SK-N-SH treated with all-trans-retinoic acid at 6 μM for 48 hours (cell line): ENCODE results near the gene EPHB2.

ENCODE experiments used
- ATAC-seq: fragments of 200-7000 bp; cut with Tn5 transposase; 3 replicates; pipeline ENCODE4 v1.9.1; 2020; ENCODE audit warnings: mild to moderate bottlenecking, moderate library complexity
- ARNTL ChIP-seq: fragments of 450-650 bp; formaldehyde crosslinking; IDR thresholded peaks from 2 replicates; pipeline ENCODE4 v1.5.0; 2020; ENCODE audit warnings: low read depth, mild to moderate bottlenecking, moderate library complexity, borderline replicate concordance
- BACH2 ChIP-seq: fragments of 250-450 bp; sonication (Bioruptor Pico); IDR thresholded peaks from 2 replicates; pipeline ENCODE4 v1.9.0; 2021; ENCODE audit warnings: mild to moderate bottlenecking, borderline replicate concordance
- ESRRG ChIP-seq: fragments of 250-450 bp; sonication (Bioruptor Pico); IDR thresholded peaks from 2 replicates; pipeline ENCODE4 v1.6.1; 2021; ENCODE audit warnings: mild to moderate bottlenecking
- GLIS3 ChIP-seq: fragments of 250-450 bp; sonication (Bioruptor Pico); IDR thresholded peaks from 2 replicates; pipeline ENCODE4 v1.5.0; 2020; ENCODE audit warnings: mild to moderate bottlenecking, moderate library complexity
- ISL1 ChIP-seq: fragments of 250-450 bp; sonication (Bioruptor Pico); IDR thresholded peaks from 2 replicates; pipeline ENCODE4 v2.1.2; 2022; ENCODE audit warnings: mild to moderate bottlenecking, moderate library complexity
- OSR1 ChIP-seq: fragments of 250-450 bp; sonication (Bioruptor Pico); IDR thresholded peaks from 2 replicates; pipeline ENCODE4 v1.8.0; 2022; ENCODE audit warnings: moderate library complexity, mild to moderate bottlenecking, inconsistent platforms
- PPARA ChIP-seq: fragments of 250-450 bp; sonication (Bioruptor Pico); IDR thresholded peaks from 2 replicates; pipeline ENCODE4 v1.5.0; 2020; ENCODE audit warnings: mild to moderate bottlenecking, borderline replicate concordance
- RARB ChIP-seq: fragments of 250-450 bp; sonication (Bioruptor Pico); IDR thresholded peaks from 2 replicates; pipeline ENCODE4 v1.8.0; 2021; ENCODE audit warnings: mild to moderate bottlenecking, moderate library complexity
- SNAI2 ChIP-seq: fragments of 250-450 bp; sonication (Bioruptor Pico); IDR thresholded peaks from 2 replicates; pipeline ENCODE4 v1.5.0; 2020; ENCODE audit warnings: mild to moderate bottlenecking, moderate library complexity
- TCF4 ChIP-seq: fragments of 250-450 bp; sonication (Bioruptor Pico); IDR thresholded peaks from 2 replicates; pipeline ENCODE4 v1.8.0; 2021; ENCODE audit warnings: mild to moderate bottlenecking, moderate library complexity, borderline replicate concordance
- TOX ChIP-seq: fragments of 250-450 bp; sonication (Bioruptor Pico); IDR thresholded peaks from 2 replicates; pipeline ENCODE4 v1.8.0; 2021; ENCODE audit warnings: mild to moderate bottlenecking, moderate library complexity, borderline replicate concordance
- ZC3H10 ChIP-seq: fragments of 250-450 bp; sonication (Bioruptor Pico); IDR thresholded peaks from 2 replicates; pipeline ENCODE4 v1.5.1; 2021; ENCODE audit warnings: mild to moderate bottlenecking, moderate library complexity
- ZFP30 ChIP-seq: fragments of 450-650 bp; formaldehyde crosslinking; IDR thresholded peaks from 2 replicates; pipeline ENCODE4 v1.5.0; 2022; ENCODE audit warnings: mild to moderate bottlenecking, moderate library complexity
- ZNF565 ChIP-seq: fragments of 450-650 bp; formaldehyde crosslinking; conservative IDR thresholded peaks from 2 replicates; pipeline ENCODE4 v1.5.0; 2020; ENCODE audit warnings: low read depth, mild to moderate bottlenecking, moderate library complexity
- ZNF70 ChIP-seq: fragments of 450-650 bp; formaldehyde crosslinking; IDR thresholded peaks from 2 replicates; pipeline ENCODE4 v1.5.0; 2020; ENCODE audit warnings: mild to moderate bottlenecking, moderate library complexity
- ZNF8 ChIP-seq: fragments of 450-650 bp; formaldehyde crosslinking; IDR thresholded peaks from 2 replicates; pipeline ENCODE4 v1.5.0; 2020; ENCODE audit warnings: mild to moderate bottlenecking, moderate library complexity
- TF ChIP-seq, protein P1 (sequence below): fragments of 250-450 bp; sonication (Bioruptor Pico); IDR thresholded peaks from 2 replicates; pipeline ENCODE4 v1.8.0; 2020; ENCODE audit warnings: mild to moderate bottlenecking, moderate library complexity, borderline replicate concordance
- TF ChIP-seq, protein P2 (sequence below): fragments of 250-450 bp; sonication (Bioruptor Pico); IDR thresholded peaks from 2 replicates; pipeline ENCODE4 v1.5.1; 2020; ENCODE audit warnings: low read depth, mild to moderate bottlenecking, moderate library complexity
- TF ChIP-seq, protein P3 (sequence below): fragments of 250-450 bp; sonication (Bioruptor Pico); IDR thresholded peaks from 2 replicates; pipeline ENCODE4 v1.8.0; 2021; ENCODE audit warnings: low read depth, mild to moderate bottlenecking, moderate library complexity, borderline replicate concordance
- TF ChIP-seq, protein P4 (sequence below): fragments of 250-450 bp; sonication (Bioruptor Pico); IDR thresholded peaks from 2 replicates; pipeline ENCODE4 v1.5.0; 2020; ENCODE audit warnings: mild to moderate bottlenecking, moderate library complexity
- TF ChIP-seq, protein P5 (sequence below): fragments of 250-450 bp; sonication (Bioruptor Pico); IDR thresholded peaks from 2 replicates; pipeline ENCODE4 v1.5.1; 2021; ENCODE audit warnings: mild to moderate bottlenecking, moderate library complexity

Gene EPHB2

DNA sequence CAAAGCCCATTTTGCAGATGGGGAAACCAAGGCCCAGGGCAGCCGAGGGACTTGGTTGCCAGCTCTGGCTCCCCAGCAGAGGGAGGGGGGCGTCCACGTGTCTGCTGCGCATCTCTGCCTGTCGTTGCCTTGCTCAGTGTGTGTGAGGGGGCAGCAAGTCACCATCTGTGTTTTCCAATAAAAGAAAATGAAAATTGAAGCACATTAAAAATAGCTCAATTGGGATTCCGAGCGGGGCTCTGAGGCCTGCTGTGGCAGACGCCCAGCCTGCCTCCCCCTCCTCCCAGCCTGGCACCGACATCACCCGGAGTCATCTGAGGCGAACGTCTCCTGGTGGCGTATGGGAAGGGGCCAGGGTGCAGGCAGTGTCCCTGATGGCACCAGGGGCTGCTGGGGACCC, 51.2 kb downstream of the EPHB2 start:
- no peak for TF ChIP-seq ZC3H10 (CRISPR knock-in tag)
- TF ChIP-seq, protein P1, sequence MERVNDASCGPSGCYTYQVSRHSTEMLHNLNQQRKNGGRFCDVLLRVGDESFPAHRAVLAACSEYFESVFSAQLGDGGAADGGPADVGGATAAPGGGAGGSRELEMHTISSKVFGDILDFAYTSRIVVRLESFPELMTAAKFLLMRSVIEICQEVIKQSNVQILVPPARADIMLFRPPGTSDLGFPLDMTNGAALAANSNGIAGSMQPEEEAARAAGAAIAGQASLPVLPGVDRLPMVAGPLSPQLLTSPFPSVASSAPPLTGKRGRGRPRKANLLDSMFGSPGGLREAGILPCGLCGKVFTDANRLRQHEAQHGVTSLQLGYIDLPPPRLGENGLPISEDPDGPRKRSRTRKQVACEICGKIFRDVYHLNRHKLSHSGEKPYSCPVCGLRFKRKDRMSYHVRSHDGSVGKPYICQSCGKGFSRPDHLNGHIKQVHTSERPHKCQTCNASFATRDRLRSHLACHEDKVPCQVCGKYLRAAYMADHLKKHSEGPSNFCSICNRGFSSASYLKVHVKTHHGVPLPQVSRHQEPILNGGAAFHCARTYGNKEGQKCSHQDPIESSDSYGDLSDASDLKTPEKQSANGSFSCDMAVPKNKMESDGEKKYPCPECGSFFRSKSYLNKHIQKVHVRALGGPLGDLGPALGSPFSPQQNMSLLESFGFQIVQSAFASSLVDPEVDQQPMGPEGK (CRISPR knock-in tag) = no peak
- TF ChIP-seq ZFP30 (CRISPR knock-in tag) = no peak
- no peak for TF ChIP-seq PPARA (CRISPR knock-in tag)
- TF ChIP-seq TOX (CRISPR knock-in tag) = no peak
- TF ChIP-seq RARB (CRISPR knock-in tag) = no peak
- no peak for TF ChIP-seq GLIS3
- TF ChIP-seq, all 23 proteins: peak for 0
- no peak for ATAC-seq

DNA sequence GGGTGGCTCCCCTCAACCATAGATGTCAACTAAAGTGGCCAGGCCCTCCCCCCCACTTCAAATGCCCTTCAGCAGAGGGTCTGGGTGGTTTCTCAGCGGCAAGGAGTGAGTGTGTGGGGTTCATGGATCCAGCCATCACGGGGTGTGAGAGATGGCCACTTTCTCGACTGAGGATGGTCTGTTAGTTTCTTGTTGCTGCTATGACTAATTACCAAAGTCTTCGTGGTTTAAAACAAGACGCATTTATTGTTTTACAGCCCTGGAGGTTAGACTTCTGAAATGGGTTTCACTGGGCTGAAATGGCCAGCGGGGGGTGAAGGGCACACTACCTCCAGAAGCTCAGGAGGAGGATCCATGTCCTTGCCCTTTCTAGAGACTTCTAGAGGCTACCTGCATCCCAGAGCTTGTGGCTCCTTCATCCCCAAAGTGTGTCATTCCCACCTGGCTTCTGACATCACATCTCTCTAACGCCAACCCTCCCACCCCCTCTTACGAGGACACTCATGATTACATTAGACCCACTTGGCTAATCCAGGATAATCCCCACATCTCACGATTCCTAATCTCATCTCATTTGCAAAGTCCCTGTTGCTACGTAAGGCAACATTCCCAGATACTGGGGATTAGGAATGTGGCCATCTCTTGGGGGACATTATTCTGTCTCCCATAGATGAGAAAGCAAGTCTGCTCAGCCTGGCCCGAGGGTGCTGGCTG, 53.0 kb downstream of the EPHB2 start:
- TF ChIP-seq, protein P2, sequence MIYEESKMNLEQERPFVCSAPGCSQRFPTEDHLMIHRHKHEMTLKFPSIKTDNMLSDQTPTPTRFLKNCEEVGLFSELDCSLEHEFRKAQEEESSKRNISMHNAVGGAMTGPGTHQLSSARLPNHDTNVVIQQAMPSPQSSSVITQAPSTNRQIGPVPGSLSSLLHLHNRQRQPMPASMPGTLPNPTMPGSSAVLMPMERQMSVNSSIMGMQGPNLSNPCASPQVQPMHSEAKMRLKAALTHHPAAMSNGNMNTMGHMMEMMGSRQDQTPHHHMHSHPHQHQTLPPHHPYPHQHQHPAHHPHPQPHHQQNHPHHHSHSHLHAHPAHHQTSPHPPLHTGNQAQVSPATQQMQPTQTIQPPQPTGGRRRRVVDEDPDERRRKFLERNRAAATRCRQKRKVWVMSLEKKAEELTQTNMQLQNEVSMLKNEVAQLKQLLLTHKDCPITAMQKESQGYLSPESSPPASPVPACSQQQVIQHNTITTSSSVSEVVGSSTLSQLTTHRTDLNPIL (CRISPR knock-in tag) = no peak
- TF ChIP-seq BACH2 (CRISPR knock-in tag) (no peak), TCF4 (no peak), ZNF565 (CRISPR knock-in tag) (no peak), SNAI2 (CRISPR knock-in tag) (no peak), PPARA (CRISPR knock-in tag) (no peak), ZNF70 (CRISPR knock-in tag) (no peak), ARNTL (CRISPR knock-in tag) (no peak), OSR1 (CRISPR knock-in tag) (no peak), TOX (CRISPR knock-in tag) (no peak), GLIS3 (no peak), ZC3H10 (CRISPR knock-in tag) (no peak), ESRRG (CRISPR knock-in tag) (no peak), ZNF8 (CRISPR knock-in tag) (no peak), ISL1 (CRISPR knock-in tag) (no peak)
- TF ChIP-seq, protein P3, sequence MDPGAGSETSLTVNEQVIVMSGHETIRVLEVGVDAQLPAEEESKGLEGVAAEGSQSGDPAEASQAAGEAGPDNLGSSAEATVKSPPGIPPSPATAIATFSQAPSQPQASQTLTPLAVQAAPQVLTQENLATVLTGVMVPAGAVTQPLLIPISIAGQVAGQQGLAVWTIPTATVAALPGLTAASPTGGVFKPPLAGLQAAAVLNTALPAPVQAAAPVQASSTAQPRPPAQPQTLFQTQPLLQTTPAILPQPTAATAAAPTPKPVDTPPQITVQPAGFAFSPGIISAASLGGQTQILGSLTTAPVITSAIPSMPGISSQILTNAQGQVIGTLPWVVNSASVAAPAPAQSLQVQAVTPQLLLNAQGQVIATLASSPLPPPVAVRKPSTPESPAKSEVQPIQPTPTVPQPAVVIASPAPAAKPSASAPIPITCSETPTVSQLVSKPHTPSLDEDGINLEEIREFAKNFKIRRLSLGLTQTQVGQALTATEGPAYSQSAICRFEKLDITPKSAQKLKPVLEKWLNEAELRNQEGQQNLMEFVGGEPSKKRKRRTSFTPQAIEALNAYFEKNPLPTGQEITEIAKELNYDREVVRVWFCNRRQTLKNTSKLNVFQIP (CRISPR knock-in tag) = no peak
- TF ChIP-seq, protein P4, sequence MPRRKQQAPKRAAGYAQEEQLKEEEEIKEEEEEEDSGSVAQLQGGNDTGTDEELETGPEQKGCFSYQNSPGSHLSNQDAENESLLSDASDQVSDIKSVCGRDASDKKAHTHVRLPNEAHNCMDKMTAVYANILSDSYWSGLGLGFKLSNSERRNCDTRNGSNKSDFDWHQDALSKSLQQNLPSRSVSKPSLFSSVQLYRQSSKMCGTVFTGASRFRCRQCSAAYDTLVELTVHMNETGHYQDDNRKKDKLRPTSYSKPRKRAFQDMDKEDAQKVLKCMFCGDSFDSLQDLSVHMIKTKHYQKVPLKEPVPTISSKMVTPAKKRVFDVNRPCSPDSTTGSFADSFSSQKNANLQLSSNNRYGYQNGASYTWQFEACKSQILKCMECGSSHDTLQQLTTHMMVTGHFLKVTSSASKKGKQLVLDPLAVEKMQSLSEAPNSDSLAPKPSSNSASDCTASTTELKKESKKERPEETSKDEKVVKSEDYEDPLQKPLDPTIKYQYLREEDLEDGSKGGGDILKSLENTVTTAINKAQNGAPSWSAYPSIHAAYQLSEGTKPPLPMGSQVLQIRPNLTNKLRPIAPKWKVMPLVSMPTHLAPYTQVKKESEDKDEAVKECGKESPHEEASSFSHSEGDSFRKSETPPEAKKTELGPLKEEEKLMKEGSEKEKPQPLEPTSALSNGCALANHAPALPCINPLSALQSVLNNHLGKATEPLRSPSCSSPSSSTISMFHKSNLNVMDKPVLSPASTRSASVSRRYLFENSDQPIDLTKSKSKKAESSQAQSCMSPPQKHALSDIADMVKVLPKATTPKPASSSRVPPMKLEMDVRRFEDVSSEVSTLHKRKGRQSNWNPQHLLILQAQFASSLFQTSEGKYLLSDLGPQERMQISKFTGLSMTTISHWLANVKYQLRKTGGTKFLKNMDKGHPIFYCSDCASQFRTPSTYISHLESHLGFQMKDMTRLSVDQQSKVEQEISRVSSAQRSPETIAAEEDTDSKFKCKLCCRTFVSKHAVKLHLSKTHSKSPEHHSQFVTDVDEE (CRISPR knock-in tag) = no peak
- TF ChIP-seq, protein P5, sequence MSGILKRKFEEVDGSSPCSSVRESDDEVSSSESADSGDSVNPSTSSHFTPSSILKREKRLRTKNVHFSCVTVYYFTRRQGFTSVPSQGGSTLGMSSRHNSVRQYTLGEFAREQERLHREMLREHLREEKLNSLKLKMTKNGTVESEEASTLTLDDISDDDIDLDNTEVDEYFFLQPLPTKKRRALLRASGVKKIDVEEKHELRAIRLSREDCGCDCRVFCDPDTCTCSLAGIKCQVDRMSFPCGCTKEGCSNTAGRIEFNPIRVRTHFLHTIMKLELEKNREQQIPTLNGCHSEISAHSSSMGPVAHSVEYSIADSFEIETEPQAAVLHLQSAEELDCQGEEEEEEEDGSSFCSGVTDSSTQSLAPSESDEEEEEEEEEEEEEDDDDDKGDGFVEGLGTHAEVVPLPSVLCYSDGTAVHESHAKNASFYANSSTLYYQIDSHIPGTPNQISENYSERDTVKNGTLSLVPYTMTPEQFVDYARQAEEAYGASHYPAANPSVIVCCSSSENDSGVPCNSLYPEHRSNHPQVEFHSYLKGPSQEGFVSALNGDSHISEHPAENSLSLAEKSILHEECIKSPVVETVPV (CRISPR knock-in tag) = no peak
- TF ChIP-seq, protein P1 (CRISPR knock-in tag) = no peak
- ATAC-seq = no peak
